ENCODE data around the gene CADPS.

GRCh38 chr3:62761311-62761710, 113.9 kb downstream of the CADPS start:
- TF ChIP-seq TAF1 (IDR thresholded peaks at IDR 0.05; ENCODE audit: borderline replicate concordance, insufficient read depth, low read length) (no peak), POLR2AphosphoS5 (IDR thresholded peaks at IDR 0.05; ENCODE audit: low read depth, low read length) (no peak), REST (IDR thresholded peaks at IDR 0.05; ENCODE audit: insufficient read depth in 1 of 2, low read depth in 2 of 2, low read length in 2 of 2) (no peak)

Measured in PFSK-1 (cell line).